Tibial artery (tissue), 4 donors: Measurements from ENCODE around the gene OTUB1.
"Not testable (repeated sequence)": the region's sequence is repeated elsewhere in the genome, so short reads cannot be mapped to it uniquely, and the experiment has no call there.

Source experiments
- DNase-seq, 2 donors: peaks; one replicate each; pipeline ENCODE4 v3.0.0-alpha.2; 2019
- H3K27ac ChIP-seq, 2 donors: fragments of 200-600 bp; sonication (generic) in 1 of 2; 1 replicate in 1 of 2; 2 replicates in 1 of 2; pipeline ENCODE4 v1.5.1; 2018 to 2019; ENCODE audit warnings: mild to moderate bottlenecking in 1 of 2
- H3K27me3 ChIP-seq, 2 donors: fragments of 200-600 bp; sonication (generic) in 1 of 2; one replicate each; pipeline versions ENCODE4 v1.5.1 to v1.6.0; 2016 to 2019
- H3K36me3 ChIP-seq, 3 donors: fragments of 200-600 bp; sonication (generic) in 2 of 3; one replicate each; pipeline ENCODE4 v1.5.1; 2016 to 2019; ENCODE audit warnings: mild to moderate bottlenecking in 2 of 3
- H3K4me1 ChIP-seq, 4 donors: fragments of 200-600 bp; sonication (generic) in 2 of 4; 1 replicate in 3 of 4; 2 replicates in 1 of 4; pipeline ENCODE4 v1.5.1; 2016 to 2019
- H3K4me3 ChIP-seq, 2 donors: fragments of 200-600 bp; sonication (generic) in 1 of 2; 1 replicate in 1 of 2; 2 replicates in 1 of 2; pipeline ENCODE4 v1.5.1; 2018 to 2019; ENCODE audit warnings: mild to moderate bottlenecking in 2 of 2
- H3K9me3 ChIP-seq, 3 donors: fragments of 200-600 bp; sonication (generic) in 1 of 3; one replicate each; pipeline ENCODE4 v1.5.1; 2016 to 2019
- CTCF ChIP-seq, 2 experiments: fragments of 200-600 bp in 1 of 2; fragments of 450-650 bp in 1 of 2; IDR thresholded peaks; one replicate each; pipeline ENCODE4 v1.5.1; 2017 to 2019; ENCODE audit warnings: antibody characterized with exemption in 2 of 2, mild to moderate bottlenecking in 1 of 2, moderate library complexity in 1 of 2
- intact Hi-C: fragments of 100-400 bp; cut with DNase I; formaldehyde crosslinking; loops from one replicate; pipeline ENCODE4 v1.15.0; 2023; ENCODE audit warnings: low total_unique reads

OTUB1 gene

GRCh38 chr11:63951779-63952536 lies 34.3 kb upstream of the OTUB1 start:
- peaks cover 31 to 57% (median 50%) of the 10 kb centered on the region in 3 donors for H3K36me3 ChIP-seq
- no peak for TF ChIP-seq CTCF (IDR thresholded peaks at IDR 0.05)

GRCh38 chr11:63952570-63952969 lies 33.7 kb upstream of the OTUB1 start:
- no peak for DNase-seq
- intact Hi-C loops: no loop called here
- Histone ChIP-seq H3K9me3 (no peaks in the 10 kb centered on the region), H3K27ac (no peak overlapping the region), H3K27me3 (no peaks in the 10 kb centered on the region), H3K4me3 (no peak overlapping the region), H3K36me3 (peaks cover 31 to 57% (median 50%) of the 10 kb centered on the region in 3 donors), H3K4me1 (no peaks in the 10 kb centered on the region)
- TF ChIP-seq CTCF (IDR thresholded peaks at IDR 0.05): no peak

More at GRCh38 chr11:63951779-63952536, 34.3 kb upstream of the OTUB1 start:
- Histone ChIP-seq H3K4me1 (no peaks in the 10 kb centered on the region), H3K27me3 (no peaks in the 10 kb centered on the region), H3K4me3 (no peak overlapping the region), H3K27ac (no peak overlapping the region), H3K9me3 (no peaks in the 10 kb centered on the region)
- intact Hi-C loops: no loop called here
- no peak for DNase-seq

GRCh38 chr11:63958008-63958407 lies 28.2 kb upstream of the OTUB1 start:
- TF ChIP-seq CTCF (IDR thresholded peaks at IDR 0.05): no peak
- peaks cover 25 to 40% (median 35%) of the 10 kb centered on the region in 3 donors for H3K36me3 ChIP-seq
- peaks cover 0 to 15% of the 10 kb centered on the region in 2 donors for H3K27me3 ChIP-seq
- peaks cover 0 to 7% (median 0%) of the 10 kb centered on the region in 4 donors for H3K4me1 ChIP-seq
- no peak overlapping the region for H3K4me3 ChIP-seq
- DNase-seq: no peak
- H3K9me3 ChIP-seq: no peaks in the 10 kb centered on the region
- no peak overlapping the region for H3K27ac ChIP-seq
- intact Hi-C loops: no loop called here

GRCh38 chr11:63961608-63962412 lies 24.4 kb upstream of the OTUB1 start:
- DNase-seq: no peak
- Histone ChIP-seq H3K4me1 (peaks cover 0 to 7% (median 0%) of the 10 kb centered on the region in 4 donors), H3K4me3 (no peak overlapping the region), H3K27ac (no peak overlapping the region), H3K9me3 (no peaks in the 10 kb centered on the region), H3K27me3 (peaks cover 0 to 15% of the 10 kb centered on the region in 2 donors), H3K36me3 (peaks cover 0 to 6% (median 0%) of the 10 kb centered on the region in 3 donors)
- intact Hi-C loops: no loop called here
- TF ChIP-seq CTCF (IDR thresholded peaks at IDR 0.05): no peak

GRCh38 chr11:63963895-63964294 lies 22.3 kb upstream of the OTUB1 start:
- H3K4me1 ChIP-seq, H3K9me3 ChIP-seq, H3K4me3 ChIP-seq, H3K36me3 ChIP-seq, H3K27ac ChIP-seq, intact Hi-C loops, DNase-seq: not testable (repeated sequence)
- peaks cover 0 to 15% of the 10 kb centered on the region in 2 donors for H3K27me3 ChIP-seq

- H3K27ac ChIP-seq: no peak overlapping the region
- no peak for DNase-seq
- no peak overlapping the region for H3K4me3 ChIP-seq
- peaks cover 0 to 26% of the 10 kb centered on the region in 2 donors for H3K27me3 ChIP-seq
- no peaks in the 10 kb centered on the region for H3K9me3 ChIP-seq
- intact Hi-C loops: no loop called here
- H3K4me1 ChIP-seq: peaks cover 0 to 7% (median 0%) of the 10 kb centered on the region in 4 donors
- H3K36me3 ChIP-seq: no peaks in the 10 kb centered on the region
- no peak for TF ChIP-seq CTCF (IDR thresholded peaks at IDR 0.05)
Measured at GRCh38 chr11:63966444-63966843, 19.8 kb upstream of the OTUB1 start.
